AG04449 (cell line): Measurements from ENCODE around the gene CLDN15.

ENCODE experiments used
- CTCF ChIA-PET: fragments of 350-600 bp; formaldehyde crosslinking; extraction: SDS; loops from one replicate; lab custom pipeline; 2021; ENCODE audit warnings: antibody characterized with exemption; lab: Yijun Ruan, JAX
- POLR2A ChIA-PET: fragments of 400-600, 350-600 bp; formaldehyde crosslinking; extraction: SDS; loops from one replicate; lab custom pipeline; 2020; ENCODE audit warnings: antibody characterized with exemption, inconsistent platforms; lab: Yijun Ruan, JAX
- DNase-seq: peaks from one replicate; pipeline ENCODE4 v3.0.0-alpha.2; 2010; ENCODE audit warnings: low read depth, low spot score
- H3K4me3 ChIP-seq: 2 replicates; pipeline ENCODE4 v1.5.1; 2011; ENCODE audit warnings: low read depth, mild to moderate bottlenecking, control low read depth, low read length
- CTCF ChIP-seq: IDR thresholded peaks from one replicate; pipeline ENCODE4 v1.5.1; 2011; ENCODE audit warnings: mild to moderate bottlenecking, moderate library complexity, low read length, control low read depth, inconsistent platforms; ENCODE audit not compliant: insufficient read depth; ENCODE audit errors: missing control alignments

The CLDN15 gene

DNA sequence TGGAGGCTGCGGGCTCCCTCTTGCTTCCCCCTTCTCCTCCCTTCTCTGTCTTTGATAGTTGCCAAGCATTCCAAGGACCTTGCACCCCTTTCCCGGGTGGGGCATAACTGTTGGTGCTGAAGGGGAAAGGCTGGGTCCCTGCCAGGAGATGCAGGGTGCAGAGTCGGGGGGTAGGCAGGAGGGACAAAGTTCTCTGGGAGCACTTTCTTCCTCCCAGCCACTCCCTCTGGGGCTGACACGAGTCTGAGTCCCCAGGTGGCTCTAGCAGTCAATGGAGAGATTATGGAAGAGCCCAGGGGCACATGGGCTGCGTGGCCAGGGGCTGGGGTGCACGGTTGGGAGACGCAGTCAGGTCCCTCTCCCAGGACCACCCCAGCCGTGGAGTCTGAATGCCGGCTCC, 2.1 kb downstream of the CLDN15 start:
- no peak for DNase-seq
- POLR2A ChIA-PET = interaction anchor here (0.6 to 0.7 kb wide), 2 partner anchors 10 to 17 kb away, joined by 3 read pairs; partner anchors contain the start of gene ZNHIT1
- CTCF ChIA-PET = interaction anchor here (0.7 to 7.7 kb wide), 4 partner anchors 9 to 91 kb away, joined by 3 to 64 read pairs (median 6); partner anchors contain the start of gene FIS1
- no peak overlapping the region for H3K4me3 ChIP-seq
- no peak for TF ChIP-seq CTCF

GRCh38 chr7:101235050-101235449, 2.6 kb downstream of the CLDN15 start:
- DNase-seq = no peak
- ChIA-PET POLR2A (interaction anchor here (0.7 to 1.1 kb wide), 2 partner anchors 8 to 17 kb away, joined by 3 to 5 read pairs; partner anchors contain the start of gene ZNHIT1), CTCF (interaction anchor here (0.7 to 7.7 kb wide), 5 partner anchors 9 to 91 kb away, joined by 3 to 64 read pairs (median 6); partner anchors contain the start of gene FIS1)
- no peak overlapping the region for H3K4me3 ChIP-seq
- TF ChIP-seq CTCF = peak; percentile 13

- ChIA-PET CTCF (interaction anchor here (0.8 to 7.7 kb wide), 4 partner anchors 10 to 90 kb away, joined by 3 to 64 read pairs (median 8); partner anchors contain the start of gene FIS1), POLR2A (interaction anchor here (0.7 to 1.1 kb wide), 2 partner anchors 9 to 16 kb away, joined by 3 to 5 read pairs; partner anchors contain the start of gene ZNHIT1)
- no peak for TF ChIP-seq CTCF
- H3K4me3 ChIP-seq = no peak overlapping the region
- no peak for DNase-seq
These were observed 3.0 kb downstream of the CLDN15 start for GRCh38 chr7:101234636-101235035.

GRCh38 chr7:101233907-101234547, 3.6 kb downstream of the CLDN15 start:
- POLR2A ChIA-PET = interaction anchor here (1.1 kb wide), 1 partner anchor 9 kb away, joined by 5 read pairs; no protein-coding TSS in a partner anchor

DNA sequence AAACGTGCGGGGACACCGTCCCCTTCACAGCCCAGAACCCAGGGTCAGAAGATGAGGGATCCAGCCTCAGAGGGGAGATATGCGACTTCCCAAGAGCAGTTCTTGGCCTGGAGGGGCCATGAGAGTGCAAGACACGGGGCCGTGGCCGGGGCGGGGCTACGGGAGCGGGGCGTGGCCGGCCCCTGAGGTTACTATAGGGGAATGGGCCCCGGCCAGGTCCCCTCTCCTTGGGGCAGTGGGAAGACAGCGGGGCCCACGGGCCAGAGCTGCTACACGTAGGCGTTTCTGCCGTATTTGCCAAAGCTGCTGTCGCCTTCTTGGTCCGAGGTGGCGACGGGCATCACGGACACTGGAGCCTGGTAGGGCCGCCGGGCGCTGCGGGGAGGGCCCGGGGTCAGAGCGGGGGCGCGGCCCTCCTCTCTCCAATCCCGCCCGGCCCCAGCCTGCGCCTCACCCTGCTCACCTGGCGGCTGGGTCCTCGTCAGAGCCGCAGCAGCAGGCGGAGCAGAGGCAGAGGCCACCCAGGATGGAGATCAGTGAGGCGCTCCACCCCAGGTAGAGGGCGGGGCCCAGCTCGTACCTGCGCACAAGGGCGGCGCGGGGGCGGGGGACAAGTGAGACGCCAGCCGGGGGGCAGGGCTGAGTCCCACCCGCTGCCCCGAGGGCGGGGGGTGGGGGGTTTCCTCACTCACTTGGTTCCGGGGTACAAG, 5.3 kb downstream of the CLDN15 start:
- H3K4me3 ChIP-seq = no peak overlapping the region
- no peak for DNase-seq
- TF ChIP-seq CTCF = no peak
- CTCF ChIA-PET = interaction anchor here (2.1 to 7.7 kb wide), 2 partner anchors 12 to 40 kb away, joined by 4 to 64 read pairs; partner anchors contain the start of gene FIS1
- POLR2A ChIA-PET = no interaction called here

More at GRCh38 chr7:101233907-101234547, 3.6 kb downstream of the CLDN15 start:
- CTCF ChIA-PET = interaction anchor here (1.1 to 7.7 kb wide), 4 partner anchors 10 to 90 kb away, joined by 3 to 64 read pairs (median 8); partner anchors contain the start of gene FIS1
- TF ChIP-seq CTCF = no peak
- H3K4me3 ChIP-seq = no peak overlapping the region
- DNase-seq = no peak
